GM23248 (cell line): ENCODE measurements around the gene CDC14A. TPM values are rescaled to one million over a fixed set of nuclear protein-coding genes. Genes with fewer than 3 reads are reported as not detected.

Experiments used
- DNase-seq: peaks from one replicate; pipeline ENCODE4 v3.0.0-alpha.2; 2015
- H2AFZ ChIP-seq: fragments of 200-600 bp; sonication (generic); 2 replicates; pipeline ENCODE4 v1.6.1; 2016; ENCODE audit warnings: antibody characterized with exemption
- H3F3A ChIP-seq: fragments of 200-600 bp; sonication (generic); 2 replicates; pipeline ENCODE4 v1.6.1; 2016; ENCODE audit warnings: mild to moderate bottlenecking, antibody characterized with exemption, mixed run types; ENCODE audit not compliant: insufficient read depth
- H3K27ac ChIP-seq: fragments of 200-600 bp; sonication (generic); 2 replicates; pipeline ENCODE4 v1.5.1; 2016; ENCODE audit warnings: mild to moderate bottlenecking
- H3K27me3 ChIP-seq: fragments of 200-600 bp; sonication (generic); replicated peaks from 2 replicates; pipeline ENCODE4 v1.6.1; 2016; ENCODE audit warnings: mild to moderate bottlenecking; ENCODE audit not compliant: insufficient read depth
- H3K36me3 ChIP-seq: fragments of 200-600 bp; sonication (generic); 2 replicates; pipeline ENCODE4 v1.6.1; 2016; ENCODE audit warnings: low read depth, mild to moderate bottlenecking
- H3K4me1 ChIP-seq: fragments of 200-600 bp; sonication (generic); 2 replicates; pipeline ENCODE4 v1.6.1; 2016; ENCODE audit warnings: mild to moderate bottlenecking; ENCODE audit not compliant: insufficient read depth
- H3K4me2 ChIP-seq: fragments of 200-600 bp; sonication (generic); one replicate; pipeline ENCODE4 v1.6.1; 2016; ENCODE audit warnings: mild to moderate bottlenecking; ENCODE audit not compliant: unreplicated experiment
- H3K4me3 ChIP-seq: fragments of 200-600 bp; sonication (generic); 2 replicates; pipeline ENCODE4 v1.5.1; 2016; ENCODE audit warnings: mild to moderate bottlenecking
- H3K79me2 ChIP-seq: fragments of 200-600 bp; sonication (generic); 2 replicates; pipeline ENCODE4 v1.6.1; 2016; ENCODE audit warnings: mild to moderate bottlenecking; ENCODE audit not compliant: insufficient read depth
- H3K9ac ChIP-seq: fragments of 200-600 bp; sonication (generic); 2 replicates; pipeline ENCODE4 v1.6.1; 2016; ENCODE audit warnings: mild to moderate bottlenecking
- H3K9me2 ChIP-seq: fragments of 200-600 bp; sonication (generic); 2 replicates; pipeline ENCODE4 v1.6.1; 2016; ENCODE audit warnings: mixed run types, mild to moderate bottlenecking, moderate library complexity; ENCODE audit not compliant: insufficient read depth
- H3K9me3 ChIP-seq: fragments of 200-600 bp; sonication (generic); one replicate; pipeline ENCODE4 v1.6.1; 2017; ENCODE audit warnings: low read depth
- H4K20me1 ChIP-seq: fragments of 200-600 bp; sonication (generic); 2 replicates; pipeline ENCODE4 v1.6.0; 2016; ENCODE audit not compliant: insufficient read depth
- EZH2 ChIP-seq: fragments of 200-600 bp; sonication (generic); IDR thresholded peaks from 2 replicates; pipeline ENCODE4 v1.6.1; 2018; ENCODE audit warnings: antibody characterized with exemption, mild to moderate bottlenecking; ENCODE audit not compliant: insufficient read depth, poor library complexity, severe bottlenecking
- EZH2phosphoT487 ChIP-seq: fragments of 200-600 bp; sonication (generic); IDR thresholded peaks from 2 replicates; pipeline ENCODE4 v1.6.1; 2018; ENCODE audit warnings: antibody characterized with exemption, moderate library complexity, mild to moderate bottlenecking, low read depth; ENCODE audit not compliant: insufficient read depth
- whole genome bisulfite sequencing, 2 experiments: methylation state at CpG; one replicate each; pipeline ENCODE4 v1.1.6; 2015 to 2017; ENCODE audit warnings: low lambda C conversion rate in 2 of 2, low coverage in 1 of 2; ENCODE audit errors: missing lambda C conversion rate in 2 of 2; 5-methylcytosine and 5-hydroxymethylcytosine counted together
- in situ Hi-C: fragments of 300-500 bp; cut with MboI; formaldehyde crosslinking; loops from 2 replicates; pipeline ENCODE4 v1.15.0; 2020
- polyA plus RNA-seq: library from polyadenylated mRNA; unstranded; fragments of >200 nt; fragmentation: Nextera tagmentation; extraction: Ambion mirVana; gene quantifications from 2 replicates; pipeline ENCODE4 v1.2.1, GENCODE V29; 2016
- total RNA-seq: library from RNA; depleted of rRNA; stranded (reverse); fragments of >200 nt; shearing (Covaris generic); gene quantifications from 2 replicates; pipeline ENCODE4 v1.2.3, GENCODE V29; 2014

CDC14A gene
- total and polyA plus RNA-seq, 2 experiments from 2014 or later = 1.5 to 1.8 TPM

GRCh38 chr1:100494393-100495084 lies 142.2 kb downstream of the CDC14A start:
- in situ Hi-C loops = no loop called here
- Histone ChIP-seq H3K27ac (no peak overlapping the region), H3K36me3 (no peaks in the 10 kb centered on the region), H3K27me3 (no peaks in the 10 kb centered on the region), H3K9ac (no peak overlapping the region), H3K79me2 (no peaks in the 10 kb centered on the region), H3F3A (no peaks in the 10 kb centered on the region), H3K9me2 (no peaks in the 10 kb centered on the region), H4K20me1 (no peaks in the 10 kb centered on the region), H3K9me3 (no peaks in the 10 kb centered on the region), H3K4me2 (no peak overlapping the region), H2AFZ (no peak overlapping the region), H3K4me3 (no peak overlapping the region), H3K4me1 (0 out of 2 replicates have a peak, but pooled peaks cover 3% of the 10 kb centered on the region)
- DNase-seq = peak; percentile 14
- WGBS, 2 experiments = 91 to 96% methylated on average over 4 of the region's 4 CpGs
- TF ChIP-seq EZH2 = no peak
- TF ChIP-seq EZH2phosphoT487 = no peak

DNA sequence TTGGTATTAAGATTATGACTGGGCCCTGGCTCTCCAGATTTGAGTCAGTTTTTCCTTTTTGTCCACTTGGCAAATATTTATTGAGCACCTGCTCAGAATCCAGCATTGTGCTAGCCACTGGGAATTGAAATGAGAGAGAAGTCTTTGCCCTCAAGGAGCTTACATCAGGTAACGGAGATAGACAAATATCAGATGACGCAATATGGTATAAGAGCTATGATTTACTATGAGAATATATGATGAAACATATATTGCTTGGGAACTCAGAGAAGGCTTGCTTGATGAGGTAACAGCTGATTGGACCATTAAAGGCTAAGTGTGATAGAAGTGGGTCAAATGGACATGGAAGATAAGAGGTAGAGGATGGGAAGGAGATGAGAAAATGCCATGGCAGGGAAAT lies 144.6 kb downstream of the CDC14A start:
- no peaks in the 10 kb centered on the region for H3F3A ChIP-seq
- no peaks in the 10 kb centered on the region for H3K36me3 ChIP-seq
- H3K79me2 ChIP-seq = no peaks in the 10 kb centered on the region
- H3K27ac ChIP-seq = no peak overlapping the region
- no peaks in the 10 kb centered on the region for H3K27me3 ChIP-seq
- WGBS, 2 experiments = 96 to 100% methylated on average over 2 of the region's 2 CpGs
- H4K20me1 ChIP-seq = no peaks in the 10 kb centered on the region
- TF ChIP-seq EZH2phosphoT487 = no peak
- TF ChIP-seq EZH2 = no peak
- H3K9me2 ChIP-seq = no peaks in the 10 kb centered on the region
- no peak for DNase-seq
- H2AFZ ChIP-seq = no peak overlapping the region
- no peaks in the 10 kb centered on the region for H3K9me3 ChIP-seq
- no peak overlapping the region for H3K9ac ChIP-seq
- 0 out of 2 replicates have a peak, but pooled peaks cover 6% of the 10 kb centered on the region for H3K4me1 ChIP-seq
- H3K4me3 ChIP-seq = no peak overlapping the region
- H3K4me2 ChIP-seq = no peak overlapping the region
- in situ Hi-C loops = no loop called here

DNA sequence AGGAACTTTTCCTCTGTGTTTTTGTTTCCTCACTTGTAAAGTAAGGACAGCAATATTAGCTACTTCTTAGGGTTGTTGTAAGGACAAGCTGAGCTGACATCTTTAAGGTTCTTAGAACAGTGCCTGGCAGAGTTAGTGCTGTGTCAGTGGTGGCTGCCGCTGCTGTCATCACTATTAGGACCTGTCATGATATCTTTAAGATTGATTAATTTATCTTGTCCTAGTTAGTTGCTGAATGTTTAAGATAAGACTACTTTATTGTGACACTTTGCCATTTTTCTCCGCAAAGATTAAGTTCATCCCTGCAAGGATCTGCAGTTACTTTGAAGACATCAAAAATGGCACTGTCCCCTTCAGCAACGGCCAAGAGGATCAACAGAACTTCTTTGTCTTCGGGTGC lies 145.5 kb downstream of the CDC14A start:
- TF ChIP-seq EZH2phosphoT487 (no peak), EZH2 (no peak)
- Histone ChIP-seq H3F3A (no peaks in the 10 kb centered on the region), H3K27ac (no peak overlapping the region), H3K27me3 (no peaks in the 10 kb centered on the region), H3K9me2 (no peaks in the 10 kb centered on the region), H3K36me3 (no peaks in the 10 kb centered on the region), H4K20me1 (no peaks in the 10 kb centered on the region), H3K9me3 (no peaks in the 10 kb centered on the region), H2AFZ (no peak overlapping the region), H3K4me3 (no peak overlapping the region), H3K4me2 (no peak overlapping the region), H3K4me1 (0 out of 2 replicates have a peak, but pooled peaks cover 13% of the 10 kb centered on the region), H3K79me2 (no peaks in the 10 kb centered on the region), H3K9ac (no peak overlapping the region)
- no peak for DNase-seq
- in situ Hi-C loops = no loop called here
- 83 to 93% methylated on average over 4 of the region's 4 CpGs for WGBS, 2 experiments

- Histone ChIP-seq H3K79me2 (no peaks in the 10 kb centered on the region), H3K9me2 (no peaks in the 10 kb centered on the region), H2AFZ (no peak overlapping the region), H3K36me3 (no peaks in the 10 kb centered on the region), H3K4me2 (no peak overlapping the region), H3F3A (no peaks in the 10 kb centered on the region), H4K20me1 (no peaks in the 10 kb centered on the region), H3K9ac (no peak overlapping the region), H3K27ac (no peak overlapping the region), H3K27me3 (no peaks in the 10 kb centered on the region), H3K9me3 (no peaks in the 10 kb centered on the region), H3K4me3 (no peak overlapping the region), H3K4me1 (0 out of 2 replicates have a peak, but pooled peaks cover 13% of the 10 kb centered on the region)
- peak; percentile 5 for DNase-seq
- TF ChIP-seq EZH2phosphoT487 (no peak), EZH2 (no peak)
- in situ Hi-C loops = no loop called here
- WGBS, 2 experiments = 84 to 85% methylated on average over 11 of the region's 11 CpGs
These were observed 147.0 kb downstream of the CDC14A start for GRCh38 chr1:100499194-100499811.
